Measurements from ENCODE around the gene GOLPH3L. TPM values are rescaled to one million over a fixed set of nuclear protein-coding genes. Genes with fewer than 3 reads are reported as not detected.

Gene GOLPH3L
- total RNA-seq, 1 donor: 30.1 TPM

DNA sequence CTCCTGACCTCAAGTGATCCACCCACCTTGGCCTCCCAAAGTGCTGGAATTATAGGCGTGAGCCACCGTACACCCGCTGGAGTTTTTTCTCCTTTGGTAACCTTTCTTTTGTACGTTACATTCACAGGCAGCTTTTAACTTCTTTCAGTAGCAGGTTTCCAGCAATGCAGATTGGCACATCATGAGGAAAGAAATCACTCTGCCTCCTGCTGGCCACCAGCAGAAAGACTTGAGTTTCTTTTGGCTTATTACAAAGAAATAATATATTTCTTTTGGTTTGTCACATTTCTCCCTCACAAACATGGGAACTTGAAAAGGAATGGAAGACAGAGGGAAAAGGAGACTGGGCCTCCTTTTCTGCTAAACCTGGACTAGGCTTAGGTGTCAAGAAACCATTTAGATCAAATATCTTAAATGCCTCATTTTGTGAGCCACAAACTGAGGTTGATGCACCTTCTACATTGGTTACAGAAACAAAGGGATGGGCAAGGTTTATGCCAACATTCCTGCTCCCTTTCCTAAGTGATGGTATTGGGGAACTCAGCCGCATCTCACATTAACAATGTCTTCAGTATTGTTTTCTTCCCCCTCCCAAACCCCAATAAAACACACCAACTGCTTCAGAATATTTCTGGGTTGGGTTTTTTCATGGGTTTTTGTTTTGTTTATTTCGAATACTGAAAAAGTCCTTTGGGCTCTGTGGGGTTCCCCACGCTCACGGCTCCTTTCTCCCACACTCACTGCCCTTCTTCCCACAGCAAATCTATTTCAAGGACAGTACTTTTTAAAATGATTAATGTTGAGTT is 75.3 kb downstream of the GOLPH3L start:
- peak; percentile 84 for DNase-seq (ENCODE audit: low read depth)

DNA sequence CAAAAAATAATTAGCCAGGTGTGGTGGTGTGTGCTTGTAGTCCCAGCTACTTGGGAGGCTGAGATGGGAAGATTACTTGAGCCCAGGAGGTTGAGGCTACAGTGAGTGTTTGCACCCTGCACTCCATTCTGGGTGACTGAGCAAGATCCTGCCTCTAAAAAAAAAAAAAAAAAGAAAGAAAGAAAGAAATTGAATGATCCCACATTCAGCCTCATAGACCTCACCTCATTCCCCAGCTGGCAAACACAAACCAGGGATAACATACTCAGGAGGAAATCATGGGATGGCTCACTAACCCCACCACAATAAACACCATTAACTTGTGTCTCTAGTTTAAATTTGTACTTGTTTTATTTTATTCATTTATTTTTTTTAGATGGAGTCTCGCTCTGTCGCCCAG is 76.0 kb downstream of the GOLPH3L start:
- H3K4me3 ChIP-seq (ENCODE audit: low read depth, low read length): no peak overlapping the region
- TF ChIP-seq, protein P1, sequence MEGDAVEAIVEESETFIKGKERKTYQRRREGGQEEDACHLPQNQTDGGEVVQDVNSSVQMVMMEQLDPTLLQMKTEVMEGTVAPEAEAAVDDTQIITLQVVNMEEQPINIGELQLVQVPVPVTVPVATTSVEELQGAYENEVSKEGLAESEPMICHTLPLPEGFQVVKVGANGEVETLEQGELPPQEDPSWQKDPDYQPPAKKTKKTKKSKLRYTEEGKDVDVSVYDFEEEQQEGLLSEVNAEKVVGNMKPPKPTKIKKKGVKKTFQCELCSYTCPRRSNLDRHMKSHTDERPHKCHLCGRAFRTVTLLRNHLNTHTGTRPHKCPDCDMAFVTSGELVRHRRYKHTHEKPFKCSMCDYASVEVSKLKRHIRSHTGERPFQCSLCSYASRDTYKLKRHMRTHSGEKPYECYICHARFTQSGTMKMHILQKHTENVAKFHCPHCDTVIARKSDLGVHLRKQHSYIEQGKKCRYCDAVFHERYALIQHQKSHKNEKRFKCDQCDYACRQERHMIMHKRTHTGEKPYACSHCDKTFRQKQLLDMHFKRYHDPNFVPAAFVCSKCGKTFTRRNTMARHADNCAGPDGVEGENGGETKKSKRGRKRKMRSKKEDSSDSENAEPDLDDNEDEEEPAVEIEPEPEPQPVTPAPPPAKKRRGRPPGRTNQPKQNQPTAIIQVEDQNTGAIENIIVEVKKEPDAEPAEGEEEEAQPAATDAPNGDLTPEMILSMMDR (IDR thresholded peaks at IDR 0.05; ENCODE audit: insufficient read depth, low read length): no peak
- no peak for DNase-seq (ENCODE audit: low read depth)

More for the DNA sequence above, 75.3 kb downstream of the GOLPH3L start:
- no peak overlapping the region for H3K4me3 ChIP-seq (ENCODE audit: low read depth, low read length)
- TF ChIP-seq, protein P1 (IDR thresholded peaks at IDR 0.05; ENCODE audit: insufficient read depth, low read length): peak; percentile 76

DNA sequence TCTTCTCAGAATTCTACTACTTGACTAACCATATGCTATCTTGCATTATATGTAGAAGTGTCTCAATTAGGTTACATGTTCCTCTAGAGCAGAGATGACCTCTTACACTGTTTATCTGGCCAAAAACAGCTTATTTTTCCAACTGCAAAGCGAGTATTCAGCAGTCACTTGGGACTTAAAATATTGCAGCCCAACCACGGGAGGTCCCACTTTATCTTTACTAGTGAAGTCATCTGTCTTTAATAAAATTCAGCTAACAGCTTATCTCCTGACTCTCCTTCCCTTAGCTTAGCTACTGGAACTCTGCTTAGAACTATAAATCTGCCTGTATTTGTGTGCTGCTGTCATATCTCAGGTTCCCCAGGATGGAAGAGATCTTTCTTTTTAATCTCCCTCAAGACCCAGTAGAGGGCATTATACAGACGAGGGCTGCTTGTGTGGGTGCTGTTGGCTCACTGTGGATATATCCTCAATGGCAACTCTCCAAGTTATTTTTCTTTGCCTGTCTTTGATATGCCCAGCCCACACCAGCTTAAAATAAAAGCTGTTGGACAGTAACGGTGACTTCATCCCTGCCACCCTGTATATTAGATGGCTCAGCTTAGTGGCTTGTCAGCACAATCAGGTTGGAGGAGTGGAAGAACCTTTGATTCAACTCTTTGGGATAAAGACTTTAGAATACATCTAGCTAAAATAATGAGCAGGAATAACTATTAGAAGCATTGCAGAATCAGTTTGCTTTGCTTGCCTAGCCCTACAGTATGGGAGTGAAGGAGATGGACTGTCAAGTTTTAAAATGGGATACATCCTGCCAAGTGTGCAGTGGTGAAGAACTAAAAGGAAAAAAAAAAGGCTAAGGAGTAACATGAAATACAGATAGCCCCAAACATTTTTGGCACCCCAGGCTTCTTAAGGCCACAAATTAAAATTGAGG is 77.1 kb downstream of the GOLPH3L start:
- peak; percentile 85 for DNase-seq (ENCODE audit: low read depth)

DNA sequence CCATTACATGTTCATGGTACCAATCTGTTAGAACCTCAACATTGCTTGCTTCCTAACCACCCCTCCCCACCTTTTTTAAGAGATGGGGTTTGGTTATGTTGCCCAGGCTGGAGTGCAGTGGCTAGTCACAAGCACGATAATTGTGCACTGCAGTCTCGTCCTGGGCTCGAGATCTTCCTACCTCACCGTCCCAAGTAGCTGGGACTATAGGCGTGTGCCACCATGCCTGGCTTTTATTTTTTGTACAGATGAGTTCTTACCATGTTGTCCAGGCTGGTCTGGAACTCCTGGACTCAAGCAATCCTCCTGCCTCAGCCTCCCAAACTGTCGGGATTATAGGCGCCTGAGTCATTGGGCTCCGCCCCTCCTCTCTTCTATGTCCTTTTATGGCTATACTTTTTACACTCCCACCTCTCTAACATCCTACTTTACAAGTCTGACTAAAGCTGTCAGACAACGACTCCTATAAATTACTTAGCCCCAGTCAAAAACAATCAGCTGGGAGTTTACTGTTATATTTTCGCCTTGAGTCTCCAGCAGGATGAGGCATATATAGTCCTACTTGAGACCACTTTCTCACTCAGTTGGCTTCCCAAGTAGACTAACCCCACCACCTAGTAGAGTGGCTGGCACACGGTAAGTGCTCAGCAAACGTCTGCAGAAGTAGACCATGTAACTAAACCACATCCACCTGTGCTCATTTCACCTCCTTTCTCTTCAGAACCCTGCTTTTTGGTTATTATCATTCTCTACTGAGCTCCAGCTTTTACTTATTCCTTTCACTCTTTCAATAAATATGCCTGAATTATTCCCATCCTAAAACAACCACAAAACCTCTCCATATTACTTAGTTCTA is 81.4 kb downstream of the GOLPH3L start:
- TF ChIP-seq, protein P1 (IDR thresholded peaks at IDR 0.05; ENCODE audit: insufficient read depth, low read length): no peak
- H3K4me3 ChIP-seq (ENCODE audit: low read depth, low read length): no peak overlapping the region
- no peak for DNase-seq (ENCODE audit: low read depth)

More for the DNA sequence above, 77.1 kb downstream of the GOLPH3L start:
- no peak overlapping the region for H3K4me3 ChIP-seq (ENCODE audit: low read depth, low read length)
- TF ChIP-seq, protein P1 (IDR thresholded peaks at IDR 0.05; ENCODE audit: insufficient read depth, low read length): peak; percentile 32

DNA sequence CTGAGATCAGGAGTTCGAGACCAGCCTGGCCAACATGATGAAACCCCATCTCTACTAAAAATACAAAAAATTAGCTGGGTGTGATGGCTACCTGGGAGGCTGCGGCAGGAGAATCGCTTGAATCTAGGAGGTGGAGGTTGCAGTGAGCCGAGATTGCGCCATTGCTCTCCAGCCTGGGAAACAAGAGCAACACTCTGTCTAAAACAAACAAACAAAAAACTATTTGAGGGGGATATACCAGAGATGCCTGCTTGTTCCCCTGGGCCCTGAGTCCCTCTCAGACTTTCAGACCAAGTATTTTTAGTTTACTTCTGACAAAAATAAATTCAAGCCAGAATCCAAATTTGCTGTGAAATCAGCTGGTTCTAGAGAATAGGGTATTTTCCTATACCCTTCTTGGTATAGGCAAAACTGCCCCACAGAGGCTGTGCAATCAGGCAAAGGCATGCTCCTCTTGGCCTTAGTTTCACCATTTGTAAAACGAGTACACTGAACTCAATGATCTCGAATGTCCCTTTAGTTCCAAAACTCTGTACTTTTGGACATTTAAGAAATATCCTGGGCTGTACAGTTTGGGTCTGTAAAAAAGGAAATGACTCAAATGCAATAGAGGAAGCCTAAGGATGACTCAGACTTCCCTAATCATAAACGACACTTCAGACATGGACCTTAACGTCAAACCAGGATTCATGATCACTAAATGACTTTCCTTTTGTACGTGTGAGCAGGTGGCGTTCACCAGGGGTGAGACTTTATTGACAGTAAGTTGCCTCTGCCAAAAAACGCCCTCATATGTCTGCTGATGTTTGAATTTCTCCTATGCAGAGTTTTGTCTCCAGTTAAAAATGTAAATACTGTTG is 83.7 kb downstream of the GOLPH3L start:
- DNase-seq (ENCODE audit: low read depth): peak; percentile 88
- TF ChIP-seq, protein P1 (IDR thresholded peaks at IDR 0.05; ENCODE audit: insufficient read depth, low read length): no peak
- no peak overlapping the region for H3K4me3 ChIP-seq (ENCODE audit: low read depth, low read length)
